Fibroblast of the aortic adventitia (primary cell): ENCODE data around the gene PARN. TPM values are rescaled to one million over a fixed set of nuclear protein-coding genes. Genes with fewer than 3 reads are reported as not detected.
"Not testable (repeated sequence)": the region's sequence is repeated elsewhere in the genome, so short reads cannot be mapped to it uniquely, and the experiment has no call there.

Source experiments
- DNase-seq: peaks from one replicate; pipeline ENCODE4 v3.0.0-alpha.2; 2010; ENCODE audit warnings: low read depth
- H3K4me3 ChIP-seq: 2 replicates; pipeline ENCODE4 v1.5.1; 2011; ENCODE audit warnings: low read depth, mild to moderate bottlenecking, control low read depth, low read length, moderate library complexity
- total RNA-seq: library from RNA; depleted of rRNA; stranded (reverse); fragments of >200 nt; gene quantifications from 2 replicates; pipeline ENCODE4 v1.2.3, GENCODE V29; 2012; ENCODE audit warnings: low replicate concordance
- TF ChIP-seq, protein P1 (sequence below): IDR thresholded peaks from 2 replicates; pipeline ENCODE4 v1.5.1; 2011; ENCODE audit warnings: mild to moderate bottlenecking, low read length, control low read depth, inconsistent platforms; ENCODE audit not compliant: insufficient read depth

PARN gene
- total RNA-seq, 1 donor = 37.2 TPM

DNA sequence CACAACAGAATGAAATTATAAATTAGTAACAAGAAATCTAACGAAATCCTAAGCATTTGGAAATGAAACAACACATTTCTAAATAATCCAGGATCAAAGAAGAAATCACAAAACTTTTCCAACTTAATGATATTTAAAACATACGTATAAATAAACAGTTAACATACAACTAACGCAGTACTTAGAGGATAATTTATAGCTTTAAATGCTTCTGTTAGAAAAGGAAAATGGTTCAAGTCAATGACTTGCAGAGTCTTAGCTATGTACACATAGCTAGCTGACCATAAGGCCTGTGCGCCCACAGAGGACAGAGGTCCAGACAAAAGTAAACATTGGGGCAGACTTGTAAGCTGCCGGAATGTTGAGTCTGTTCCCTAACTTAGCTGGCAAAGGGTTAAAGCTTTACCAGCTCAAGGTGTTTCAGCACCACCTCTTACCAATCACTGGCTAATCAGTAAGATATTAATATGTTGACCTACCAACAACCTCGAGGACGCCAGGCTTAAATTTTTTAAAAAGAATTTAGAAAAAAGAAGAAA lies 84.6 kb downstream of the PARN start:
- TF ChIP-seq, protein P1, sequence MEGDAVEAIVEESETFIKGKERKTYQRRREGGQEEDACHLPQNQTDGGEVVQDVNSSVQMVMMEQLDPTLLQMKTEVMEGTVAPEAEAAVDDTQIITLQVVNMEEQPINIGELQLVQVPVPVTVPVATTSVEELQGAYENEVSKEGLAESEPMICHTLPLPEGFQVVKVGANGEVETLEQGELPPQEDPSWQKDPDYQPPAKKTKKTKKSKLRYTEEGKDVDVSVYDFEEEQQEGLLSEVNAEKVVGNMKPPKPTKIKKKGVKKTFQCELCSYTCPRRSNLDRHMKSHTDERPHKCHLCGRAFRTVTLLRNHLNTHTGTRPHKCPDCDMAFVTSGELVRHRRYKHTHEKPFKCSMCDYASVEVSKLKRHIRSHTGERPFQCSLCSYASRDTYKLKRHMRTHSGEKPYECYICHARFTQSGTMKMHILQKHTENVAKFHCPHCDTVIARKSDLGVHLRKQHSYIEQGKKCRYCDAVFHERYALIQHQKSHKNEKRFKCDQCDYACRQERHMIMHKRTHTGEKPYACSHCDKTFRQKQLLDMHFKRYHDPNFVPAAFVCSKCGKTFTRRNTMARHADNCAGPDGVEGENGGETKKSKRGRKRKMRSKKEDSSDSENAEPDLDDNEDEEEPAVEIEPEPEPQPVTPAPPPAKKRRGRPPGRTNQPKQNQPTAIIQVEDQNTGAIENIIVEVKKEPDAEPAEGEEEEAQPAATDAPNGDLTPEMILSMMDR = no peak
- H3K4me3 ChIP-seq = no peak overlapping the region
- DNase-seq = no peak

DNA sequence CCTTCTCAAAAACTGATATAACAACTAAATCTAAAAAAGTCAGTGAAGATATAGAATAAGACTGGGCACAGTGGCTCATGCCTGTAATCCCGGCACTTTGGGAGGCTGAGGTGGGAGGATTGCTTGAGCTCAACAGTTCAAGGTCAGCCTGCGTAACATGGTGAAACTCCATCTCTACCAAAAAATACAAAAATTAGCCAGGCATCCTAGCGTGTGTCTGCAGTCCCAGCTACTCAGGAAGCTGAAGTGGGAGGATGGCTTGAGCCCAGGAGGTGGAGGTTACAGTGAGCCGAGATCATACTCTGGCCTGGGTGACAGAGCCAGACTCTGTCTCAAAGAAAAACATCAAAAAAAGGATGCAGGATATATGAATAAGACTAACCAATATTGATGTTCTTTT lies 85.2 kb downstream of the PARN start:
- H3K4me3 ChIP-seq = not testable (repeated sequence)

DNA sequence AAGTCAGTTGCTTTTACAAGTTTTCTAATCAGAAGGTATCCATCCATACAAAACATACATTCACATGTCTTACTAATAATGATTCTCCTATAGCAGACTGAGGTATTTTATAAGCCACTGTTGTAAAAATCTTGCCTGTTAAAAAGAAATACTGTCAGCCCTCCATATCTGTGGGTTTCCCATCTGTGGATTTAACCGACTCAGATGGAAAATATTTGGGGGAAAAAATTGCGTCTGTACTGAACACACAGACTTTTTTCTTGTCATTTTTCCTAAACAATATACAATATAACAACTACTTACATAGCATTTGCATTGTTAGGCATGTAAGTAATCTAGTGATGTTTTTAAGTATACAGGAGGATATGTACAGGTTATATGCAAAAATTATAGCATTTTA lies 90.4 kb downstream of the PARN start:
- H3K4me3 ChIP-seq = no peak overlapping the region
- TF ChIP-seq, protein P1 = no peak
- no peak for DNase-seq

More for the DNA sequence above, 85.2 kb downstream of the PARN start:
- not testable (repeated sequence) for DNase-seq

DNA sequence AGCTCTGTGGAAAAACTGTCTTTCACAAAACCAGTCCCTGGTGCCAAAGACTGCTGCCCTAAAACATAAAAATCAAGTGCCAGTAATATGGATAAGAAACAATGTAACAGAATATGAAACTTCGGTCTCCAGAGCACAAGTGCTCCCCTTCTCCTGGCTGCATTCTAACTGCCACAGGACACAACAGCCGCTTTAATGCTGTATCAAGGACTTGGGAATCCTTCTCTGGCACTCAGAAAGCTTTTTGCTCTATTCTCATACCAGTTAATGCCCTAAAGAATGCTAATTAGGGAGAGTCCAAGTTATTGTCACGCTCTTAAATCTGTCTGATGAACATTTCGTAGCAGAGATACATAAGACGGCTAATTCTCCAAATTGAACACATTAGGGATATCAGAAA lies 90.9 kb downstream of the PARN start:
- no peak for DNase-seq
- H3K4me3 ChIP-seq = no peak overlapping the region
- TF ChIP-seq, protein P1 = no peak

DNA sequence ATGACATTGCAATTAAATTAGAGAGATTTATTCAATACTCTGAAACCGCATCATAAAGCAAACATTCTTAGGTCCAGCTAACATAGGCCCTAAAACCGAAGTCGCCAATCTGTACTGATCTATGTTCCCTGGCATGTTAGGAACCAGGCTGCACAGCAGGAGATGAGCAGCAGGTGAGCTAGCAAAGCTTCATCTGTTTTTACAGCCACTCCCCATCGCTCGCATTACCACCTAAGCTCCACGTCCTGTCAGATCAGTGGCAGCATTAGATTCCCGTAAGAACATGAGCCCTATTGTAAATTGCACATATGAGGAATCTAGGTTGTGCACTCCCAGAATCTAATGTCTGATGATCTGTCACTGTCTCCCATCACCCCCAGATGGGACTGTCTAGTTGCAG lies 91.5 kb downstream of the PARN start:
- no peak for DNase-seq
- H3K4me3 ChIP-seq = no peak overlapping the region
- TF ChIP-seq, protein P1 = no peak

DNA sequence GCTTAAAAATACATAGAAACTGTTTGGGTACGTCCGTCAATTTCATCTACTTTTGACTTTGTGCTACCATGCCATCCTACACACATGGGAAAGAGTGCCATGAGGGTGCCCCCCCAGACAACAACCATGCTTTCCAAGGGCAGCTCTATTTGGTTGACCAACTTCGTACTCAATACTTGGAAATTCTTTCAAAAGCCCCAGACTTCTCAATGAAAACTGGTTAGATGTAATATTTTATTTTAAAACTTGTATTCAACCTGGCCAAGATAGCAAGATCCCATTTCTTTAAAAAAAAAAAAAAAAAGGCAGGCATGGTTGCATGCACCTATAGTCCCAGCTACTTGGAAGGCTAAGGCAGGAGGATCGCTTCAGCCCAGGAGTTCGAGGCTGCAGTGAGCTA lies 98.4 kb downstream of the PARN start:
- no peak for DNase-seq
- TF ChIP-seq, protein P1 = no peak

DNA sequence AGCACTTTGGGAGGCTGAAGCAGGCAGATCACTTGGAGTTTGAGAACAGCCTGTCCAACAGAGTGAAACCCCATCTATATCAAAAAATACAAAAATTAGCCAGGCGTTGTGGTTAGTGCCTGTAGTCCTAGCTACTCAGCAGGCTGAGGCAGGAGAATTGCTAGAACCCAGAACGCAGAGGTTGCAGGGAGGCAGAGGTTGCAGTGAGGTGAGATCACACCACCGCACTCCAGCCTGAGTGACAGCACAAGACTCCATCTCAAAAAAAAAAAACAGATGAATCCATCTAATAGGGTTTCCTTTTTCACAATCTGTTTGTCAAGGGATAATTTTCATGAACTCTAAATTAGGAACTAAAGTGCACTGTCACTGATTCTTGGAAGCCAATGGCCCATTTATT lies 99.0 kb downstream of the PARN start:
- H3K4me3 ChIP-seq = no peak overlapping the region
- no peak for DNase-seq
- TF ChIP-seq, protein P1 = no peak

More for the DNA sequence above, 98.4 kb downstream of the PARN start:
- no peak overlapping the region for H3K4me3 ChIP-seq
